ENCODE results near the gene REV1. TPM values are rescaled to one million over a fixed set of nuclear protein-coding genes. Genes with fewer than 3 reads are reported as not detected.

REV1 gene
- total and polyA plus RNA-seq, 2 of the 8 experiments (the other 6 are each of a cell fraction or from before 2014, with no cell fraction given) = 16.6 to 34.3 TPM

DNA sequence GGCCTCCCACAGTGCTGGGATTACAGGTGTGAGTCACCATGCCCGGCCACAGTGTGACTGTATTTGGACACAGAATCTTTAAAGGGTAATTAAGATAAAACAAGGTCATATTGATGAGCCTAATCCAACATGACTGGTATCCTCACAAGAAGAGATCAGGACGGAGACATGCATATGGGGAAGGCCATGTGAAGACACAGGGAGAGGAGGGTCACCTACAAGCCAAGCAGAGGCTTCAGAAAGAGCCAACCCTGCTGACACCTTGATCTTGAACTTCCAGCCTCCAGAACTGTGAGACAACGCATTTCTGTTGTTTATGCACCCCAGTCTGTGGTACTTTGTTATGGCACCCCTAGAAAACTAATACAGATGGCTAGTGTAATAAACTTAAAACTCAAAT is 72.4 kb downstream of the REV1 start:
- Histone ChIP-seq H3K4ac (replicated peaks; ENCODE audit: insufficient read length, low read depth, low read length) (no peak overlapping the region), H3K23ac (ENCODE audit: insufficient read length) (no peak overlapping the region), H3K18ac (ENCODE audit: extremely low read depth, low read length) (no peak overlapping the region), H2BK12ac (ENCODE audit: low read depth, low read length) (no peak overlapping the region), H3K36me3 (ENCODE audit: control insufficient read depth in 2 of 4, insufficient read depth in 4 of 4, low read length in 3 of 4) (peaks cover 2 to 55% (median 25%) of the 10 kb centered on the region in 4 experiments), H3K4me2 (ENCODE audit: insufficient read depth in 1 of 2, low read depth in 2 of 2, low read length in 2 of 2) (no peak overlapping the region), H2BK120ac (replicated peaks; ENCODE audit: low read depth, low read length) (no peak overlapping the region), H2BK20ac (ENCODE audit: low read length) (no peak overlapping the region), H3K27ac (ENCODE audit: low read depth, low read length) (no peak overlapping the region), H2BK15ac (ENCODE audit: low read length) (no peak overlapping the region), H4K5ac (ENCODE audit: insufficient read length, low read depth, low read length) (no peak overlapping the region), H2AK5ac (ENCODE audit: low read depth, low read length) (no peak overlapping the region), H4K91ac (replicated peaks; ENCODE audit: insufficient read length, low read length) (no peak overlapping the region), H3K9ac (replicated peaks in 1 of 4; ENCODE audit: extremely low read depth in 1 of 4, low read depth in 3 of 4, low read length in 3 of 4) (no peak overlapping the region), H3K79me2 (ENCODE audit: control insufficient read depth in 1 of 2, insufficient read depth in 2 of 2, low read length in 2 of 2) (no peaks in the 10 kb centered on the region), H3K14ac (ENCODE audit: insufficient read length) (no peak overlapping the region), H3K4me3 (ENCODE audit: extremely low read depth in 1 of 4, insufficient read depth in 2 of 4, low read depth in 3 of 4, low read length in 4 of 4) (no peak overlapping the region), H2BK5ac (ENCODE audit: low read depth, low read length) (no peak overlapping the region), H3K4me1 (replicated peaks in 1 of 4; ENCODE audit: control insufficient read depth in 3 of 4, insufficient read depth in 4 of 4, low read length in 3 of 4) (no peaks in the 10 kb centered on the region), H3K27me3 (replicated peaks in 1 of 4; ENCODE audit: control insufficient read depth in 3 of 4, extremely low read depth in 1 of 4, insufficient read depth in 3 of 4, low read length in 3 of 4) (no peaks in the 10 kb centered on the region), H3K9me3 (ENCODE audit: insufficient read depth in 2 of 2, low read depth in 1 of 2, low read length in 1 of 2) (no peaks in the 10 kb centered on the region), H3K79me1 (ENCODE audit: low read depth, low read length) (no peaks in the 10 kb centered on the region), H2AFZ (ENCODE audit: low read length) (no peak overlapping the region), H4K8ac (ENCODE audit: extremely low read depth, insufficient read depth, low read length) (no peak overlapping the region), H3K23me2 (ENCODE audit: low read depth, low read length) (no peaks in the 10 kb centered on the region), H4K20me1 (replicated peaks in 1 of 2; ENCODE audit: control insufficient read depth in 1 of 2, insufficient read depth in 2 of 2, low read length in 2 of 2) (no peaks in the 10 kb centered on the region), H3K56ac (replicated peaks; ENCODE audit: insufficient read length, low read depth, low read length) (no peak overlapping the region)
- 92% methylated on average over 3 of the region's 3 CpGs; no CpG with 5 or more reads in 1 of the 2 experiments for WGBS, 2 experiments (ENCODE audit: extremely low coverage in 1 of 2, insufficient coverage in 1 of 2, insufficient read length in 1 of 2, insufficient replicate concordance in 2 of 2, low coverage in 1 of 2, low lambda C conversion rate in 2 of 2, missing lambda C conversion rate in 1 of 2)
- TF ChIP-seq, protein P1, sequence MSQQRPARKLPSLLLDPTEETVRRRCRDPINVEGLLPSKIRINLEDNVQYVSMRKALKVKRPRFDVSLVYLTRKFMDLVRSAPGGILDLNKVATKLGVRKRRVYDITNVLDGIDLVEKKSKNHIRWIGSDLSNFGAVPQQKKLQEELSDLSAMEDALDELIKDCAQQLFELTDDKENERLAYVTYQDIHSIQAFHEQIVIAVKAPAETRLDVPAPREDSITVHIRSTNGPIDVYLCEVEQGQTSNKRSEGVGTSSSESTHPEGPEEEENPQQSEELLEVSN (IDR thresholded peaks at IDR 0.05) = no peak
- TF ChIP-seq CEBPB (IDR thresholded peaks at IDR 0.05; ENCODE audit: low read depth, low read length) = no peak
- no peak for TF ChIP-seq FOSL1 (IDR thresholded peaks at IDR 0.05; ENCODE audit: insufficient read depth, low read depth, low read length)
- TF ChIP-seq CHD1 (IDR thresholded peaks at IDR 0.05; ENCODE audit: low read depth, low read length) = no peak
- no peak for TF ChIP-seq KDM5A (IDR thresholded peaks at IDR 0.05; ENCODE audit: low read length)
- no peak for TF ChIP-seq NRF1 (IDR thresholded peaks at IDR 0.05; ENCODE audit: low read depth, low read length)
- TF ChIP-seq, protein P2, sequence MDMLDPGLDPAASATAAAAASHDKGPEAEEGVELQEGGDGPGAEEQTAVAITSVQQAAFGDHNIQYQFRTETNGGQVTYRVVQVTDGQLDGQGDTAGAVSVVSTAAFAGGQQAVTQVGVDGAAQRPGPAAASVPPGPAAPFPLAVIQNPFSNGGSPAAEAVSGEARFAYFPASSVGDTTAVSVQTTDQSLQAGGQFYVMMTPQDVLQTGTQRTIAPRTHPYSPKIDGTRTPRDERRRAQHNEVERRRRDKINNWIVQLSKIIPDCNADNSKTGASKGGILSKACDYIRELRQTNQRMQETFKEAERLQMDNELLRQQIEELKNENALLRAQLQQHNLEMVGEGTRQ (IDR thresholded peaks at IDR 0.05; ENCODE audit: low read length) = no peak
- no peak for TF ChIP-seq SAP30 (IDR thresholded peaks at IDR 0.05; ENCODE audit: insufficient read depth, insufficient replicate concordance, low read length)
- TF ChIP-seq TBP (IDR thresholded peaks at IDR 0.05; ENCODE audit: low read depth, low read length) = no peak
- TF ChIP-seq TAF1 (IDR thresholded peaks at IDR 0.05; ENCODE audit: low read depth, low read length) = no peak
- no peak for TF ChIP-seq SP2 (IDR thresholded peaks at IDR 0.05; ENCODE audit: low read length)
- no peak for TF ChIP-seq POLR2A (IDR thresholded peaks at IDR 0.05; ENCODE audit: control extremely low read depth in 1 of 2, low read depth in 2 of 2, low read length in 2 of 2)
- CTCF ChIA-PET (ENCODE audit: partially characterized antibody) = interaction anchor here (1.2 kb wide), 1 partner anchor 11 kb away, joined by 3 read pairs; no protein-coding TSS in a partner anchor
- DNase-seq (ENCODE audit: low read depth in 1 of 2, low spot score in 2 of 2) (no peak), FAIRE-seq (no peak)
- POLR2A ChIA-PET (ENCODE audit: partially characterized antibody) = no interaction called here

Data from H1 (cell line).